Type B pancreatic cell (in vitro differentiated cells): ENCODE measurements around the gene GUCD1. TPM values are rescaled to one million over a fixed set of nuclear protein-coding genes. Genes with fewer than 3 reads are reported as not detected.

Experiments used
- DNase-seq: peaks from one replicate; pipeline ENCODE4 v3.0.0; 2021; ENCODE audit warnings: mixed read lengths; ENCODE audit not compliant: unreplicated experiment; ENCODE audit errors: extremely low spot score
- H3K27ac Mint-ChIP-seq: 2 replicates; pipeline ENCODE4 v1.8.0; 2021; ENCODE audit warnings: mild to moderate bottlenecking, mixed read lengths
- H3K27me3 Mint-ChIP-seq: 2 replicates; pipeline ENCODE4 v1.8.0; 2021; ENCODE audit warnings: mixed read lengths
- H3K36me3 Mint-ChIP-seq: 2 replicates; pipeline ENCODE4 v1.8.0; 2021; ENCODE audit warnings: mixed read lengths
- H3K4me1 Mint-ChIP-seq: one replicate; pipeline ENCODE4 v1.8.0; 2021; ENCODE audit warnings: mixed read lengths; ENCODE audit not compliant: unreplicated experiment
- H3K4me3 Mint-ChIP-seq: 2 replicates; pipeline ENCODE4 v1.8.0; 2021; ENCODE audit warnings: mild to moderate bottlenecking, mixed read lengths
- H3K9me3 Mint-ChIP-seq: 2 replicates; pipeline ENCODE4 v1.8.0; 2021; ENCODE audit warnings: mixed read lengths
- total RNA-seq: library from RNA; stranded (reverse); gene quantifications from 2 replicates; pipeline ENCODE4 v1.2.1, GENCODE V29; 2021; ENCODE audit warnings: low replicate concordance
- TF ChIP-seq, protein P1 (sequence below): fragments of 200-600 bp; sonication (generic); conservative IDR thresholded peaks from 2 replicates; pipeline ENCODE4 v1.5.0; 2021; ENCODE audit warnings: antibody characterized with exemption, mild to moderate bottlenecking

GUCD1 gene
- total RNA-seq, 1 donor from 2014 or later = 81.8 TPM

DNA sequence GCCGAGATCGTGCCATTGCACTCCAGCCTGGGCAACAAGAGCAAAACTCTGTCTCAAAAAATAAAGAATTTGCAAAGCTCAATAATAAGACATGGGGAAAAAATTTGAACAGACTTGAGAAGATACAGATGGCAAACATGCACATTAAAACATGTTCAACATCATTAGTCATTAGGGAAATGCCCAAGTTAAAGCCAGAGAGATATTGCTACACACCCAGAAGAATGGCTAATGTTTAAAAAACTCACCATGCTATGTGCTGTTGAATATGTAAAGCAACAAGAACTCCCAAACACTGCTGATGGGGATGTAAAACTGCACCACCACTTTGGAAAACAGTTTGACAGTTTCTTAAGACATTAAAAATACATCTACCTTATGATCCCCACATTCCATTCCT, 25.3 kb upstream of the GUCD1 start:
- DNase-seq = no peak
- Mint-ChIP-seq H3K4me1 (peaks cover 10% of the 10 kb centered on the region), H3K36me3 (peaks cover 5% of the 10 kb centered on the region), H3K9me3 (no peaks in the 10 kb centered on the region), H3K27me3 (no peaks in the 10 kb centered on the region), H3K4me3 (no peak overlapping the region), H3K27ac (no peak overlapping the region)
- TF ChIP-seq, protein P1, sequence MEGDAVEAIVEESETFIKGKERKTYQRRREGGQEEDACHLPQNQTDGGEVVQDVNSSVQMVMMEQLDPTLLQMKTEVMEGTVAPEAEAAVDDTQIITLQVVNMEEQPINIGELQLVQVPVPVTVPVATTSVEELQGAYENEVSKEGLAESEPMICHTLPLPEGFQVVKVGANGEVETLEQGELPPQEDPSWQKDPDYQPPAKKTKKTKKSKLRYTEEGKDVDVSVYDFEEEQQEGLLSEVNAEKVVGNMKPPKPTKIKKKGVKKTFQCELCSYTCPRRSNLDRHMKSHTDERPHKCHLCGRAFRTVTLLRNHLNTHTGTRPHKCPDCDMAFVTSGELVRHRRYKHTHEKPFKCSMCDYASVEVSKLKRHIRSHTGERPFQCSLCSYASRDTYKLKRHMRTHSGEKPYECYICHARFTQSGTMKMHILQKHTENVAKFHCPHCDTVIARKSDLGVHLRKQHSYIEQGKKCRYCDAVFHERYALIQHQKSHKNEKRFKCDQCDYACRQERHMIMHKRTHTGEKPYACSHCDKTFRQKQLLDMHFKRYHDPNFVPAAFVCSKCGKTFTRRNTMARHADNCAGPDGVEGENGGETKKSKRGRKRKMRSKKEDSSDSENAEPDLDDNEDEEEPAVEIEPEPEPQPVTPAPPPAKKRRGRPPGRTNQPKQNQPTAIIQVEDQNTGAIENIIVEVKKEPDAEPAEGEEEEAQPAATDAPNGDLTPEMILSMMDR = no peak

DNA sequence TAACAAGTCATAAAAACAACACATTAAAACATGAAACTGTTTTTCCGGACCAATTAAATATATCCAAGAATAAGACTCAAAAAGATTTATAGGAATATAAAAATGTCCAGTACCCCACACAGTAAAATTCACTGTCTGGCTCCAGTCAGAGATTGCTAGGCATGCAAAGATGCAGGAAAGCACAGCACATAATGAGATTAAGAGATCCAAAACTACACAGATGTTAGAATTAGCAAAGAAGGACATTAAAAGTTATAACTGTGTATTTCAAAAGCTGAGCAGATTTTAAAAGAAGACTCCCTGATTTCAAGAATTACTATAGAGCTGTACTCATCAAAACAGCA, 24.3 kb upstream of the GUCD1 start:
- Mint-ChIP-seq H3K9me3 (no peaks in the 10 kb centered on the region), H3K36me3 (peaks cover 15% of the 10 kb centered on the region), H3K4me1 (peaks cover 10% of the 10 kb centered on the region), H3K27me3 (no peaks in the 10 kb centered on the region), H3K27ac (no peak overlapping the region), H3K4me3 (no peak overlapping the region)
- TF ChIP-seq, protein P1 = no peak
- DNase-seq = no peak

DNA sequence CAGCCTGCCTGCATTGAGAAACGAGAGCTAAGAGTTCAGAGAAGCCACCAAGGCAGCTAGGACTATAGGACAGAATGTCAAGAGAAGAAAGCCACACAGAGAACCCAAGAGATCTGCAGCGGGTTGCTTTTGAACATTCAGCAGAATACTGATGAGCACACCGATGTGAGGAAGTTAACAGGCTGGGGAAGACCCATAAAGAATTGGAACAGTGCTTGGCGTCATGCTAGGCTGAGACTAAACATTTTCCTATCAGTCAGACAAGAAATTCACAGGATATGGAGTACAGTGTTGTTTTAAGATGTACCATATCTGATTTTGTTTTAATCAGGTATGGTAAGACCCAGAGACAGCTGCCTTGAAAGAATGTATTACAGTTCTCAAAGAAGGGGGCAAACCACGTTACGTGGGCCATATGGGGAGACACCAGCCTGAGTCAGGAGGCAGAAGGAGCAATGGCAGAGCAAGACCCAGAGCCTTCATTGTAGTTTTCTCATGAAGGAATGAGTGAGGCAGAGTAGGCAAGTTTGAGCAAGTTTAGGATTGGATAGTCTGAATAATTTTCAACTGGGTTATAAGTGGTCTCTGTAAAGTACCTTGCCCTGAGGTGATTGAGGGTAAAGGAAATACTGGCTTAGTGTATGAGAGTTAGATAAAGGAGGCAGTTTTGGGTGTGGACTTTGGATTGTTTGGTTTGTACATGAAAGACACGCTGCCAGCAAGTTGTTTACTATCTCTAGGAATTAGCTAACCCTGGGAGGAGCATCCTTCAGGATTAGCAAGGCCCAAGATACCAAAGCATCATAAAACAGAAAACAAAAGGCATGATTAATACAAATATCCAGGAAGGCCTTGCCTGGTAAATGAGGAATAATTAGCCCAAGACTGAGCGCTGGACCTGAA, 23.7 kb upstream of the GUCD1 start:
- no peak overlapping the region for H3K4me3 Mint-ChIP-seq
- H3K9me3 Mint-ChIP-seq = no peaks in the 10 kb centered on the region
- peaks cover 18% of the 10 kb centered on the region for H3K36me3 Mint-ChIP-seq
- TF ChIP-seq, protein P1 = no peak
- H3K4me1 Mint-ChIP-seq = peaks cover 10% of the 10 kb centered on the region
- no peaks in the 10 kb centered on the region for H3K27me3 Mint-ChIP-seq
- H3K27ac Mint-ChIP-seq = peak overlapping the region; percentile 66
- DNase-seq = no peak

DNA sequence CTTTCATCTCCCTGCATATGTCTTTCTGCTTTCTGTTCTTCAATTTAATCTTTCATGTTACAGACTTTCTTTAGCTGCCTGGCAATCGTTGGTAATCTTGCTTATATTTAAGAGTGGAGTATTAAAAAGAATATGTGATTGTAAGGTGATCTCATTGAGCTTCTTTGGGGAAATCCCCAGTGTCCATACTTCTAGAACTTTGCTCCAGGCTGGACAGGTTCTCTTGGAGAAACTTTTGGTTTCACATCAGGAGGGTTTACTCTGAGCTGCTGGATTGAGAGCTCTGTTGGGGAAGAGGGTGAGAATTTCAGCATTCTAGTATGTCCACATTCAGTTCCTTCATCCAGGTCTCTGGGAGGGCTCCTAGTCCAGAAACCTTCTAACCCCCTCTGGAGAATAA, 21.8 kb upstream of the GUCD1 start:
- peaks cover 10% of the 10 kb centered on the region for H3K4me1 Mint-ChIP-seq
- peak overlapping the region; percentile 4 for H3K27ac Mint-ChIP-seq
- H3K36me3 Mint-ChIP-seq = peaks cover 30% of the 10 kb centered on the region
- no peak for DNase-seq
- TF ChIP-seq, protein P1 = no peak
- no peaks in the 10 kb centered on the region for H3K27me3 Mint-ChIP-seq
- no peak overlapping the region for H3K4me3 Mint-ChIP-seq
- H3K9me3 Mint-ChIP-seq = no peaks in the 10 kb centered on the region

DNA sequence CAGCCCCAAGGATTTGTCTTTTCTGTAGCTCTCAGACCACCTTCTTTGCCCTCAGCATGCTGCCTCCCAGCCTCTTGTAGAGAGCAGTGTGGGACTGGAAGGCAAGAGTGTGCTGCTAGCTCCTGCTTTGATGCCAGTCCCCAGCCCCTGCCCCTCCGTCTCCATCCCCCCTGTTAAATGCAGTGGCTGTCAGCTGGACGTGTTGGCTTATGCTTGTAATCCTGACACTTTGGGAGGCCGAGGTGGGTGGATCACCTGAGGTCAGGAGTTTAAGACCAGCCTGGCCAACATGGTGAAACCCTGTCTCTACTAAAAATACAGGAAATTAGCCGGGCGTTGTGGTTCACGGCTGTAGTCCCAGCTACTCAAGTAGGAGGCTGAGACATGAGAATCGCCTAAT, 16.3 kb upstream of the GUCD1 start:
- Mint-ChIP-seq H3K4me3 (no peak overlapping the region), H3K9me3 (no peaks in the 10 kb centered on the region), H3K36me3 (peaks cover 40% of the 10 kb centered on the region), H3K27ac (no peak overlapping the region), H3K4me1 (peaks cover 7% of the 10 kb centered on the region), H3K27me3 (no peaks in the 10 kb centered on the region)
- DNase-seq = no peak
- TF ChIP-seq, protein P1 = no peak
